CD14-positive monocyte (primary cell): ENCODE data around the gene PKHD1. TPM values are rescaled to one million over a fixed set of nuclear protein-coding genes. Genes with fewer than 3 reads are reported as not detected.

Experiments
- DNase-seq, 3 donors: peaks; one replicate each; pipeline ENCODE4 v3.0.0-alpha.2; 2011 to 2022
- H2AFZ ChIP-seq: 2 replicates; pipeline ENCODE4 v1.6.0; 2012; ENCODE audit warnings: mild to moderate bottlenecking, low read depth, low read length, inconsistent platforms; ENCODE audit not compliant: insufficient read depth, poor library complexity, severe bottlenecking
- H3K27ac ChIP-seq, 2 donors: 1 replicate in 1 of 2; 2 replicates in 1 of 2; pipeline ENCODE4 v1.5.1; 2012 to 2013; ENCODE audit warnings: low read length in 2 of 2, control low read depth in 1 of 2, inconsistent platforms in 1 of 2, low read depth in 1 of 2, mild to moderate bottlenecking in 1 of 2
- H3K27me3 ChIP-seq, 2 donors: one replicate each; pipeline versions ENCODE4 v1.6.0 to v1.6.1; 2011 to 2013; ENCODE audit warnings: low read length in 2 of 2; ENCODE audit not compliant: control insufficient read depth in 2 of 2, insufficient read depth in 2 of 2
- H3K36me3 ChIP-seq, 2 donors: replicated peaks in 1 of 2; 1 replicate in 1 of 2; 2 replicates in 1 of 2; pipeline versions ENCODE4 v1.5.1 to v1.6.1; 2012 to 2013; ENCODE audit warnings: low read length in 2 of 2, control low read depth in 1 of 2, inconsistent platforms in 1 of 2, mild to moderate bottlenecking in 1 of 2; ENCODE audit not compliant: insufficient read depth in 2 of 2, control insufficient read depth in 1 of 2
- H3K4me1 ChIP-seq, 2 donors: 1 replicate in 1 of 2; 2 replicates in 1 of 2; pipeline versions ENCODE4 v1.5.1 to v1.6.1; 2012 to 2013; ENCODE audit warnings: low read length in 2 of 2, control low read depth in 1 of 2, inconsistent platforms in 1 of 2, mild to moderate bottlenecking in 1 of 2, moderate library complexity in 1 of 2; ENCODE audit not compliant: insufficient read depth in 2 of 2, control insufficient read depth in 1 of 2
- H3K4me2 ChIP-seq: replicated peaks from 2 replicates; pipeline ENCODE3; 2012; ENCODE audit warnings: low read length, moderate library complexity, mild to moderate bottlenecking; ENCODE audit not compliant: poor library complexity, severe bottlenecking; ENCODE audit errors: extremely low read depth
- H3K4me3 ChIP-seq, 3 experiments: fragments of 200-600 bp in 1 of 3; sonication (generic) in 1 of 3; replicated peaks in 1 of 3; 1 replicate in 2 of 3; 2 replicates in 1 of 3; pipeline ENCODE4 v1.5.1; 2011 to 2013; ENCODE audit warnings: low read length in 3 of 3, mild to moderate bottlenecking in 3 of 3, control low read depth in 2 of 3, low read depth in 2 of 3, inconsistent platforms in 1 of 3, moderate library complexity in 1 of 3
- H3K79me2 ChIP-seq: 2 replicates; pipeline ENCODE4 v1.6.0; 2012; ENCODE audit warnings: mild to moderate bottlenecking, control low read depth, inconsistent platforms, low read length, moderate library complexity; ENCODE audit not compliant: insufficient read depth
- H3K9ac ChIP-seq: 2 replicates; pipeline ENCODE4 v1.6.0; 2017; ENCODE audit warnings: low read length, mild to moderate bottlenecking; ENCODE audit not compliant: insufficient read depth, poor library complexity, severe bottlenecking
- H3K9me3 ChIP-seq, 2 donors: replicated peaks in 1 of 2; 1 replicate in 1 of 2; 2 replicates in 1 of 2; pipeline versions ENCODE4 v1.5.1 to v1.6.1; 2012 to 2013; ENCODE audit warnings: low read length in 2 of 2, control low read depth in 1 of 2; ENCODE audit not compliant: control insufficient read depth in 1 of 2, insufficient read depth in 1 of 2
- H4K20me1 ChIP-seq: 2 replicates; pipeline ENCODE4 v1.6.0; 2012; ENCODE audit warnings: mild to moderate bottlenecking, low read length, control low read depth, moderate library complexity; ENCODE audit not compliant: insufficient read depth
- H3K27ac Mint-ChIP-seq, 7 donors: one replicate each; pipeline ENCODE4 v1.8.0; 2020; ENCODE audit warnings: mild to moderate bottlenecking in 7 of 7, mixed read lengths in 7 of 7, moderate library complexity in 6 of 7, inconsistent platforms in 2 of 7
- H3K27me3 Mint-ChIP-seq, 3 donors: one replicate each; pipeline ENCODE4 v1.8.0; 2021 to 2022; ENCODE audit warnings: low read depth in 3 of 3, mild to moderate bottlenecking in 3 of 3, mixed read lengths in 3 of 3, moderate library complexity in 3 of 3, inconsistent platforms in 1 of 3
- H3K36me3 Mint-ChIP-seq, 2 donors: one replicate each; pipeline ENCODE4 v1.8.0; 2020; ENCODE audit warnings: mixed read lengths in 2 of 2, inconsistent platforms in 1 of 2, mild to moderate bottlenecking in 1 of 2
- H3K4me1 Mint-ChIP-seq: one replicate; pipeline ENCODE4 v1.8.0; 2020; ENCODE audit warnings: mild to moderate bottlenecking, mixed read lengths
- H3K4me3 Mint-ChIP-seq, 2 donors: one replicate each; pipeline ENCODE4 v1.8.0; 2020; ENCODE audit warnings: mild to moderate bottlenecking in 2 of 2, mixed read lengths in 2 of 2, moderate library complexity in 1 of 2
- H3K9me3 Mint-ChIP-seq, 7 donors: one replicate each; pipeline ENCODE4 v1.8.0; 2020 to 2022; ENCODE audit warnings: mixed read lengths in 7 of 7, mild to moderate bottlenecking in 6 of 7, moderate library complexity in 6 of 7, inconsistent platforms in 2 of 7
- CTCF ChIP-seq: fragments of 200-600 bp; IDR thresholded peaks from one replicate; pipeline ENCODE4 v1.8.0; 2022; ENCODE audit warnings: antibody characterized with exemption, mild to moderate bottlenecking
- WGBS: methylation state at CpG from one replicate; pipeline ENCODE4 v1.1.5; 2013; ENCODE audit warnings: missing lambda C conversion rate; ENCODE audit not compliant: insufficient coverage; 5-methylcytosine and 5-hydroxymethylcytosine counted together
- intact Hi-C, 2 donors: fragments of 100-400 bp; cut with micrococcal nuclease; formaldehyde crosslinking; loops; one replicate each; pipeline versions ENCODE4 v1.15.0 to v1.15.1; 2023
- polyA plus RNA-seq, 3 donors: library from polyadenylated mRNA; depleted of rRNA in 1 of 3; unstranded in 2 of 3; stranded (reverse) in 1 of 3; fragments of 300-500 nt in 2 of 3; fragments of >200 nt in 1 of 3; fragmentation: Illumina TruSeq in 2 of 3; gene quantifications; 1 replicate in 2 of 3; 2 replicates in 1 of 3; pipeline ENCODE4 v1.2.3, GENCODE V29; 2012 to 2021

The PKHD1 gene
- polyA plus RNA-seq, 3 donors, result not detected

DNA sequence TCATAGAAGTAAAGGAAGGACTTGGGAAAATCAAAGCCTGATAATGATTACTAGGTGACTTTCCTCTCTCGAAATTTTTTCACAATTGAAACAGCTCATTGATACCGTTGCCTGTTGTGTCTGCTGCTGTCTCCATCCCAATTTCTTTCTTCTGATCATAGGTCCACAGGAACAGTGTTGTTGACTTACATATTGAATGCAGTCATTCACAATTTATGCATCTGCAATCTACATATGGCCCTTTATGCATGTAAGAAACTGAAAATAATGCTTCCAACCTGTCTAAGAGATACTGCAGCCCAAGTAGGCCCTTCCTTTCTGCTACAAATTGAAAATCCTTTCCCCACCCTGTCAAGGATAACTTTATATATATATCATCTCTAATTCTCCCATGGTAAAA, 381.3 kb downstream of the PKHD1 start:
- H3K9me3 Mint-ChIP-seq, result peaks cover 0 to 1% (median 0%) of the 10 kb centered on the region in 7 donors
- no peaks in the 10 kb centered on the region for H3K4me1 Mint-ChIP-seq
- Histone ChIP-seq H3K9ac (no peak overlapping the region), H3K4me3 (no peak overlapping the region), H4K20me1 (no peaks in the 10 kb centered on the region), H3K9me3 (no peaks in the 10 kb centered on the region), H3K4me2 (no peak overlapping the region), H2AFZ (no peak overlapping the region), H3K27me3 (no peaks in the 10 kb centered on the region), H3K79me2 (no peaks in the 10 kb centered on the region), H3K27ac (no peak overlapping the region), H3K36me3 (no peaks in the 10 kb centered on the region), H3K4me1 (no peaks in the 10 kb centered on the region)
- no peak overlapping the region for H3K4me3 Mint-ChIP-seq
- no peaks in the 10 kb centered on the region for H3K36me3 Mint-ChIP-seq
- no peak for TF ChIP-seq CTCF
- H3K27me3 Mint-ChIP-seq, result no peaks in the 10 kb centered on the region
- intact Hi-C loops, result no loop called here
- no peak for DNase-seq
- no peak overlapping the region for H3K27ac Mint-ChIP-seq
- no CpG with 5 or more reads among the region's 2 CpGs for WGBS

- Histone ChIP-seq H3K9ac (no peak overlapping the region), H4K20me1 (no peaks in the 10 kb centered on the region), H3K27me3 (no peaks in the 10 kb centered on the region), H3K4me1 (no peaks in the 10 kb centered on the region), H3K4me3 (no peak overlapping the region), H3K36me3 (no peaks in the 10 kb centered on the region), H3K4me2 (no peak overlapping the region), H2AFZ (no peak overlapping the region), H3K79me2 (no peaks in the 10 kb centered on the region), H3K27ac (no peak overlapping the region), H3K9me3 (no peaks in the 10 kb centered on the region)
- no peak for DNase-seq
- no peak overlapping the region for H3K27ac Mint-ChIP-seq
- no peaks in the 10 kb centered on the region for H3K27me3 Mint-ChIP-seq
- H3K4me1 Mint-ChIP-seq, result no peaks in the 10 kb centered on the region
- no peaks in the 10 kb centered on the region for H3K9me3 Mint-ChIP-seq
- H3K4me3 Mint-ChIP-seq, result no peak overlapping the region
- TF ChIP-seq CTCF, result no peak
- WGBS, result no CpG with 5 or more reads among the region's 1 CpG
- no peaks in the 10 kb centered on the region for H3K36me3 Mint-ChIP-seq
- intact Hi-C loops, result no loop called here
These were observed 382.4 kb downstream of the PKHD1 start for GRCh38 chr6:51704932-51705540.
